ENCODE measurements around the gene SLF2. TPM values are rescaled to one million over a fixed set of nuclear protein-coding genes. Genes with fewer than 3 reads are reported as not detected.

The SLF2 gene
- total RNA-seq, 2 donors from 2014 or later: 25.3 to 77.8 TPM

DNA sequence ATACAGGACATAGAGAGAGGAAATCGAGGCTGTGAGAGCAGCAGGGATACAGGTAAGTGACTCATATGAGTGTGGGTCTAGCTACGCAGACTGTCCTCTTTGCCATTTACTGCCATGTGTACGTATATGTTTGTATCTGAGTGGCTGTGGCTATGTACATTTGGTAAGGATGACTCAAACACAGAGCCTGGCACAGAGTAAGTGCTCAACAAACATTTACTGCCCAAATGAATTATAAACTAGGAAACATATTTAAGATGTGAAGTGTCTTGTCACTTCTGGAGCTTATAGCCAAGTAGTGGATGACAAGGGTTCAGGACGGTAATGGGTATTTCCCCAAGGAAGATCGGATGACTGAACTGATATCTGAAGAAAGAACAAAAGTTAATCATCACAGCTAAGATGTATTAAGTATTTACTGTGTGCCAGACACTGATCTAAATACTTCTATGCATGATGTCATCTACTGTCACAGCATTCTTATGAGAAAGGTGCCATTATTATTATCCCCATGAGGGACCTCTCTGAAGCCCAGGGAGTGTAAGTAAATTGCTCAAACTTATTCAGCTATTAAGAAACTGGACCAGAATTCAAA lies 68.5 kb downstream of the SLF2 start:
- no peaks in the 10 kb centered on the region for H3K4me1 ChIP-seq (replicated peaks)
- no peak overlapping the region for H3K4me3 ChIP-seq
- no peak overlapping the region for H3K27ac ChIP-seq
- TF ChIP-seq, protein P1, sequence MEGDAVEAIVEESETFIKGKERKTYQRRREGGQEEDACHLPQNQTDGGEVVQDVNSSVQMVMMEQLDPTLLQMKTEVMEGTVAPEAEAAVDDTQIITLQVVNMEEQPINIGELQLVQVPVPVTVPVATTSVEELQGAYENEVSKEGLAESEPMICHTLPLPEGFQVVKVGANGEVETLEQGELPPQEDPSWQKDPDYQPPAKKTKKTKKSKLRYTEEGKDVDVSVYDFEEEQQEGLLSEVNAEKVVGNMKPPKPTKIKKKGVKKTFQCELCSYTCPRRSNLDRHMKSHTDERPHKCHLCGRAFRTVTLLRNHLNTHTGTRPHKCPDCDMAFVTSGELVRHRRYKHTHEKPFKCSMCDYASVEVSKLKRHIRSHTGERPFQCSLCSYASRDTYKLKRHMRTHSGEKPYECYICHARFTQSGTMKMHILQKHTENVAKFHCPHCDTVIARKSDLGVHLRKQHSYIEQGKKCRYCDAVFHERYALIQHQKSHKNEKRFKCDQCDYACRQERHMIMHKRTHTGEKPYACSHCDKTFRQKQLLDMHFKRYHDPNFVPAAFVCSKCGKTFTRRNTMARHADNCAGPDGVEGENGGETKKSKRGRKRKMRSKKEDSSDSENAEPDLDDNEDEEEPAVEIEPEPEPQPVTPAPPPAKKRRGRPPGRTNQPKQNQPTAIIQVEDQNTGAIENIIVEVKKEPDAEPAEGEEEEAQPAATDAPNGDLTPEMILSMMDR (IDR thresholded peaks at IDR 0.05): no peak
- no peak for TF ChIP-seq POLR2A (IDR thresholded peaks at IDR 0.05)
- no peak for TF ChIP-seq POLR2AphosphoS5 (IDR thresholded peaks at IDR 0.05)
- no peaks in the 10 kb centered on the region for H3K27me3 ChIP-seq (replicated peaks; ENCODE audit: insufficient read depth)
- intact Hi-C loops (cut with DNase I): no loop called here
- DNase-seq (ENCODE audit: low spot score): no peak
- H3K9me3 ChIP-seq: no peaks in the 10 kb centered on the region
- WGBS: 89% methylated on average over 5 of the region's 5 CpGs
- peaks cover 0 to 8% of the 10 kb centered on the region in 2 donors for H3K36me3 ChIP-seq

DNA sequence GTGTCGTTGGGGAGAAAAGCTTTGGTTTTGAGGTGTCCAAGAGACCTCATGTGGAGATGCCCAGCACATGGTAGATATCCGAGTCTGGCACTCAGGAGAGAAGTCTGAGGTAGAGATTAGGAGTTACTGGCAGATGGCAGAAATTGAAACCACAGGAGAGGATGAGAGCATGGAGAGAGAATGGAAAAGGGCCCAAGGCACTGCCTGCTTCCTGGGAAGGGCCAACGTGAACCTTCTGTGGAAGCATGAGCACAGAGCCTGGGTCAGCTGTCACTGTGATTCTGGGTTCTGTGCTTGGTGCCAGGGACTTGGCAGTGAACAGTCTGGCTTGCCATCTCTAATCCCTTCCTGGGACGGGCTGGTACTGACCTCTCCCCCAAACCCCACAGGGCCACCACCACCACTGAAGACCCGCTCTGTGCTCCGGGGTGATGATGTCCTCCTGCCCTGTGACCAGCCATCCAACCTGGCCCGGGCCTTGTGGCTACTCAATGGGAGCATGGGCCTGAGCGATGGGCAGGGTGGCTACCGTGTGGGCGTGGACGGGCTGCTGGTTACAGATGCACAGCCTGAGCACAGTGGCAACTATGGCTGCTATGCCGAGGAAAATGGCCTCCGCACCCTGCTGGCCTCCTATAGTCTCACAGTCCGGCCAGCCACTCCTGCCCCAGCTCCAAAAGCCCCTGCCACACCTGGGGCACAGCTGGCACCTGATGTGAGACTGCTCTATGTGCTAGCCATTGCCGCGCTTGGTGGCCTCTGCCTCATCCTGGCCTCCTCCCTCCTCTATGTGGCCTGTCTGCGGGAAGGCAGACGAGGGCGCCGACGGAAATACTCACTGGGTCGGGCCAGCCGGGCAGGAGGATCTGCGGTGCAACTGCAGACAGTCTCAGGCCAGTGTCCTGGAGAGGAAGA lies 70.4 kb downstream of the SLF2 start:
- Histone ChIP-seq H3K27ac (no peak overlapping the region), H3K36me3 (peaks cover 0 to 8% of the 10 kb centered on the region in 2 donors), H3K4me1 (replicated peaks) (peaks cover 3% of the 10 kb centered on the region), H3K9me3 (no peaks in the 10 kb centered on the region), H3K4me3 (no peak overlapping the region), H3K27me3 (replicated peaks; ENCODE audit: insufficient read depth) (no peaks in the 10 kb centered on the region)
- TF ChIP-seq, protein P1 (IDR thresholded peaks at IDR 0.05): no peak
- TF ChIP-seq POLR2AphosphoS5 (IDR thresholded peaks at IDR 0.05): no peak
- no peak for TF ChIP-seq POLR2A (IDR thresholded peaks at IDR 0.05)
- no peak for DNase-seq (ENCODE audit: low spot score)
- 90% methylated on average over 15 of the region's 24 CpGs for WGBS
- intact Hi-C loops (cut with DNase I): no loop called here

DNA sequence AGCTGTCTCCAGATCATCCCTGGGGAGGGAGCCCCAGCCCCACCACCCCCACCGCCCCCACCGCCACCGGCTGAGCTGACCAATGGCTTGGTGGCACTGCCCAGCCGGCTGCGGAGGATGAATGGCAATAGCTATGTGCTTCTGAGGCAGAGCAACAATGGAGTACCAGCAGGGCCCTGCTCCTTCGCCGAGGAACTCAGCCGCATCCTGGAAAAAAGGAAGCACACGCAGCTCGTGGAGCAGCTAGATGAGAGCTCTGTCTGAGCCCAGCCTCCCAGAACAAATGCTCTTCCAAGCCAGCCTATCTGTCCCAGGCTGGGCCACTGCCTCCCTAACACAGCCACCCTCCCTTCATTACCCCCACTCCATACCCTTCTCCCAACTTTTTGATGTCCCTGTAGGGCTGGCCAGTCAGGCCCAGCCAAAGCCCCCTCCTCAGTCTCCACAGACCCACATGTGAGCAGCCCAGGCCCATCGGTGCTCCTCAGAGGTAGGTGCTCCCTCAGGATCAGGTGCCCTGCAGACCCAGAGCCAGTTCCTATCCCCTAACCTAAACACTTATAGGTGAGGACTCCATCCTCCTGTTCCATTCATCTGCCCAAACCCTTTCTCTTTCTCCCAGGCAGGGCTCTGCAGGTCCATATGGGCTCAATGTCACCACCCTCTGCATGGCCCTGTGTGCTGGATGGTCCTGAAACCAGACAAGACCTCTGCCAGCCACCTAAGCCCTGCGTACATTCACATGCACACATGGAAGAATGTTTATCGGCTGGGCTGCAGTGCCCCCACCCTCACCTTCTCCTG lies 71.3 kb downstream of the SLF2 start:
- WGBS: 81% methylated on average over 12 of the region's 13 CpGs

DNA sequence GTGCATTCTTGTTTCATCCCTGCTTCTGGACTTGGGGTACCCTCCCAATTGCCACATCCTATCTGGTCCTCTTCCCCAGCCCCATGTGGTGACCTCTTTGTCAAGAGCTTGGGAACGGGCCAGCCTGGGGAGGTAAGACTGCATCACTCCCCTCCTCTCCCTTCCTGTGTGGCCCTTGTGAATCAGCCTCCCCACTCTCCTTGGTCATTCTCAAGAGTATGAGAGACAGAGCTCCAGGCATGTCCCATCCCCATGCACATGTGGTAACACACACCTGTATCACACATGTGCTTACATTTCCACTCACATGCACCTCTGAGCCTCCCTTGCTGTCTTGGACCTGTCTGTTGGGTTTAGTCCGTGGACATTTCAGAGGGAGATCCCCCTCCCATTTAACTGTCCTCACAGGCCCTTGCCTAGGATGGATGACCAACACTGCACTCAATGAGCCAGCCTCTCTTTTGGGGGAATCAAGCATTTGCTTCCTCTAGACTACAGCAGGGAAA lies 72.0 kb downstream of the SLF2 start:
- no peak for DNase-seq (ENCODE audit: low spot score)
- peaks cover 0 to 8% of the 10 kb centered on the region in 2 donors for H3K36me3 ChIP-seq
- 71% methylated on average over 2 of the region's 2 CpGs for WGBS

More for the DNA sequence above, 71.3 kb downstream of the SLF2 start:
- Histone ChIP-seq H3K4me1 (replicated peaks) (peaks cover 7% of the 10 kb centered on the region), H3K27me3 (replicated peaks; ENCODE audit: insufficient read depth) (no peaks in the 10 kb centered on the region), H3K9me3 (no peaks in the 10 kb centered on the region), H3K36me3 (peaks cover 0 to 8% of the 10 kb centered on the region in 2 donors), H3K27ac (no peak overlapping the region), H3K4me3 (no peak overlapping the region)
- no peak for DNase-seq (ENCODE audit: low spot score)
- TF ChIP-seq, protein P1 (IDR thresholded peaks at IDR 0.05): no peak
- TF ChIP-seq POLR2AphosphoS5 (IDR thresholded peaks at IDR 0.05) (no peak), POLR2A (IDR thresholded peaks at IDR 0.05) (no peak)
- intact Hi-C loops (cut with DNase I): no loop called here

More for the DNA sequence above, 72.0 kb downstream of the SLF2 start:
- peaks cover 7% of the 10 kb centered on the region for H3K4me1 ChIP-seq (replicated peaks)
- no peaks in the 10 kb centered on the region for H3K9me3 ChIP-seq
- H3K27ac ChIP-seq: no peak overlapping the region
- no peak overlapping the region for H3K4me3 ChIP-seq
- no peak for TF ChIP-seq POLR2AphosphoS5 (IDR thresholded peaks at IDR 0.05)
- TF ChIP-seq, protein P1 (IDR thresholded peaks at IDR 0.05): no peak
- TF ChIP-seq POLR2A (IDR thresholded peaks at IDR 0.05): no peak
- intact Hi-C loops (cut with DNase I): no loop called here
- H3K27me3 ChIP-seq (replicated peaks; ENCODE audit: insufficient read depth): no peaks in the 10 kb centered on the region

All from prostate gland (tissue), 2 donors.